ENCODE results near the gene F2RL3.

The F2RL3 gene

DNA sequence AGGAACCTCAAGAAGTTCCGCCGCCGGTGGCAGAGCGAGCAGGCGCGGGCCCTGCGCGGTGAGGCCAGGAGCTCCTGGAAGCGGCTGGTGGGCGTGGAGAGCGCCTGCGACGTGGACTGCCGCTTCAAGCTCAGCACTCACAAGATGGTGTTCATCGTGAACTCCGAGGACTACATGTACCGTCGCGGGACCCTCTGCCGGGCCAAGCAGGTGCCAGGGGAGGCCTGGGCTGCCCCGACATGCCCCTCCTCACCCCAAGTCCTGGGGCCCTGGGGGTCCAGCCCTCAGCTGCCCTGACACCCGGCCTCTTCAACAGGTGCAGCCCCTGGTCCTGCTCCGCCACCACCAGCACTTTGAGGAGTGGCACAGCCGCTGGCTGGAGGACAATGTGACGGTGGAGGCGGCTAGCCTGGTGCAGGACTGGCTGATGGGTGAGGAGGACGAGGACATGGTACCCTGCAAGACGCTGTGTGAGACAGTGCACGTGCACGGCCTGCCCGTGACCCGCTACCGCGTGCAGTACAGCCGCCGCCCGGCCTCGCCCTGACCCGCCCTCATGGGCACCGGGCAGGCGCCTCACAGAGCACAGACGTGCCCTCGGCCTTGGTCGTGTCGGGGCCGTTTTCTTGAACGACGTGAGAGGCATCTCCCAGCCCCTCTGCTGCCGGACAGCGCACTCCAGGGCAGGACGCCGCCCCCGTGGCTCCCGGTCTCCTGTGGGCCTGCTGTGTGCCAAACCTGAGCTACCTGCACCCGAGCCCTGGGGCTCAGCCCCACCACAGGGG, 10.4 kb upstream of the F2RL3 start:
- no peak overlapping the region for H3K4me3 ChIP-seq (ENCODE audit: control insufficient read depth, low read depth, low read length)
- DNase-seq (ENCODE audit: low read depth) = no peak
- TF ChIP-seq, protein P1, sequence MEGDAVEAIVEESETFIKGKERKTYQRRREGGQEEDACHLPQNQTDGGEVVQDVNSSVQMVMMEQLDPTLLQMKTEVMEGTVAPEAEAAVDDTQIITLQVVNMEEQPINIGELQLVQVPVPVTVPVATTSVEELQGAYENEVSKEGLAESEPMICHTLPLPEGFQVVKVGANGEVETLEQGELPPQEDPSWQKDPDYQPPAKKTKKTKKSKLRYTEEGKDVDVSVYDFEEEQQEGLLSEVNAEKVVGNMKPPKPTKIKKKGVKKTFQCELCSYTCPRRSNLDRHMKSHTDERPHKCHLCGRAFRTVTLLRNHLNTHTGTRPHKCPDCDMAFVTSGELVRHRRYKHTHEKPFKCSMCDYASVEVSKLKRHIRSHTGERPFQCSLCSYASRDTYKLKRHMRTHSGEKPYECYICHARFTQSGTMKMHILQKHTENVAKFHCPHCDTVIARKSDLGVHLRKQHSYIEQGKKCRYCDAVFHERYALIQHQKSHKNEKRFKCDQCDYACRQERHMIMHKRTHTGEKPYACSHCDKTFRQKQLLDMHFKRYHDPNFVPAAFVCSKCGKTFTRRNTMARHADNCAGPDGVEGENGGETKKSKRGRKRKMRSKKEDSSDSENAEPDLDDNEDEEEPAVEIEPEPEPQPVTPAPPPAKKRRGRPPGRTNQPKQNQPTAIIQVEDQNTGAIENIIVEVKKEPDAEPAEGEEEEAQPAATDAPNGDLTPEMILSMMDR (IDR thresholded peaks at IDR 0.05; ENCODE audit: control insufficient read depth, insufficient read depth, low read depth, low read length, missing control alignments) = no peak

DNA sequence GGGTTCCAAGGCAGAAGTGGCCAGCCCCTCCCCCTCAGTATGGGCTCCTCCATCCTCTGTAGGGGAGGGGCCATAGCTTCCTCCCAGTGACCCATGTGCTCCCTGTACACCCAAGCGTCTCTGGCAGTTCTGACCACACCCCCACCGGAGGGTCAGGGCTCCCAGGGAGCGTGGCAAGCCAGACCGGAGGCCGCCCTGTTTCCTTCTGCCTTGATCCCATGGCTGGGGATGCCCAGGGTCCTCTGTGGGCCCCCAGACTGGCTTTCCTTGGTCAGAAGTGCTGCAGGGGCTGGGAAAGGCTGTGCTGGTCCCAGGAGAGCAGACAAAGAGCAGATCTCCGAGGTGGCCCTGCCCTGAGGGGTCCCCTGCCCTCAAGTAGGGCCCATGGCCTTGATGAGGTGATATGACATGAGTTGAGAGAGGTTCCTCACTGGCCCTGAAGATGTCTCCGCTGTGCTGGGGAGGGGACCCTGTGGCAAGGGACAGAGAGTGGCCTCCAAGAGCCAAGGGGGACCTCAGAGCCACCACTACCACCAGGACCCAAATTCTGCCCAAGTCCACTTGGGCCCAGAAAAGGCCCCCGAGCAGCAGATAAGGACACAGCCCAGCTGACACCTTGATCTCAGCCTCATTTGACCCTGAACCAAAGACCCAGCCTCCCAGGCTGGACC, 7.8 kb upstream of the F2RL3 start:
- TF ChIP-seq, protein P1 (IDR thresholded peaks at IDR 0.05; ENCODE audit: control insufficient read depth, insufficient read depth, low read depth, low read length, missing control alignments) = no peak

DNA sequence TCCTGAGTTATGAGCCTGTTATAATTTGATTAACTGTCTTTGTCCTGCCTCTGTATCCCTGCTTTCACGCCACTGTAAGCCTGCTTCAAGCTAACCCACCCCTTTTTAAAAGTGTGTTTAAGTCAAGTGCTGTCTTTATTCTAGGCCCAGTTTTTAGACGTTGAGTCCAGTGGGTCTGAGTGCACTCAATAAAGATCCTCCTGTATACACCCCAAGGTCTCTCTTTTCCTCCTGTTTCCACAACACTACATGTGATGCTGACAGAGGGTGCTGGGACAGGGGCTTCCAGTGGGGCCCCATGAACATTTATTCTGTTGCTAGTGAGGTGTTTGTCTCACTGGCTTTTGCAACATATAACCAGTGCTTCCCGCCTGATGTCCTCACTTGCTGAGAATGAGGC, 6.7 kb upstream of the F2RL3 start:
- TF ChIP-seq, protein P1 (IDR thresholded peaks at IDR 0.05; ENCODE audit: control insufficient read depth, insufficient read depth, low read depth, low read length, missing control alignments) = no peak
- no peak overlapping the region for H3K4me3 ChIP-seq (ENCODE audit: control insufficient read depth, low read depth, low read length)
- DNase-seq (ENCODE audit: low read depth) = no peak

More for the DNA sequence above, 7.8 kb upstream of the F2RL3 start:
- no peak for DNase-seq (ENCODE audit: low read depth)
- H3K4me3 ChIP-seq (ENCODE audit: control insufficient read depth, low read depth, low read length) = no peak overlapping the region

DNA sequence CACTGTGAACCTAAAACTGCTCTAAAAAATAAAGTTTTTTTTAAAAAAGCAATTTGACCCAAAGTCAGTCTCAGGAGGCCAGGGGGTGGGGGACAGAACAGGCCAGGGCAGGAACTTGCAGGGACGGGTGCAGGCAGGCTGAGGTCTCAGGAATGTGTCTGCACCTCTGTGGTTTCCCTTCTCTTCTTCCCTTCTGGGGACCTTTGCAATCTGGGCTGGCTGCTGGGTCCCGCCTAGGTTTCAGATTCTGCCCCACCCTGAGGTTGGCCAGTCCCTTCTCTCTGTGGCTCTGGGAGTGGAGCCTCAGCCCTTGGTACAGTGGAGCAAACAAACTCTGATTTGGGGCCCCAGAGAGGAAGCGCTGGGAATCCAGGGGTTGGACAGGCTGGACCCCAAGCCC, 5.3 kb upstream of the F2RL3 start:
- TF ChIP-seq, protein P1 (IDR thresholded peaks at IDR 0.05; ENCODE audit: control insufficient read depth, insufficient read depth, low read depth, low read length, missing control alignments) = no peak

DNA sequence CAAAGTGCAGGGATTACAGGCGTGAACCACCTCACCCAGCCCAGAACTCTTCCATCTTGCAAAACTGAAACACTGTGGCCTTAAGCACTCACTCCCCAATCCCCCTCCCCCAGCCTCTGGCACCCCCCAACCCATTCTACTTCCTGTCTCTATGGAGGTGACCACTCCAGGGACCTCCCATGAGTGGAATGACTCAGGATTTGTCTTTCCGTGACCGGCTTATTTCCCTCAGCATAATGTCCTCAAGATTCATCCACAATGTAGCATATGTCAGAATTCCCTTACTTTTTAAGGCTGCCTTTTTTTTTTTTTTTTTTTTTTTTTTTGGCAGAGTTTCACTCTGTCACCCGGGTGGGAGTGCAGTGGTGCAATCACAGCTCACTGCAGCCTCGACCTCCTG, 3.6 kb upstream of the F2RL3 start:
- no peak for DNase-seq (ENCODE audit: low read depth)
- TF ChIP-seq, protein P1 (IDR thresholded peaks at IDR 0.05; ENCODE audit: control insufficient read depth, insufficient read depth, low read depth, low read length, missing control alignments) = no peak
- no peak overlapping the region for H3K4me3 ChIP-seq (ENCODE audit: control insufficient read depth, low read depth, low read length)

More for the DNA sequence above, 5.3 kb upstream of the F2RL3 start:
- DNase-seq (ENCODE audit: low read depth) = no peak
- no peak overlapping the region for H3K4me3 ChIP-seq (ENCODE audit: control insufficient read depth, low read depth, low read length)

DNA sequence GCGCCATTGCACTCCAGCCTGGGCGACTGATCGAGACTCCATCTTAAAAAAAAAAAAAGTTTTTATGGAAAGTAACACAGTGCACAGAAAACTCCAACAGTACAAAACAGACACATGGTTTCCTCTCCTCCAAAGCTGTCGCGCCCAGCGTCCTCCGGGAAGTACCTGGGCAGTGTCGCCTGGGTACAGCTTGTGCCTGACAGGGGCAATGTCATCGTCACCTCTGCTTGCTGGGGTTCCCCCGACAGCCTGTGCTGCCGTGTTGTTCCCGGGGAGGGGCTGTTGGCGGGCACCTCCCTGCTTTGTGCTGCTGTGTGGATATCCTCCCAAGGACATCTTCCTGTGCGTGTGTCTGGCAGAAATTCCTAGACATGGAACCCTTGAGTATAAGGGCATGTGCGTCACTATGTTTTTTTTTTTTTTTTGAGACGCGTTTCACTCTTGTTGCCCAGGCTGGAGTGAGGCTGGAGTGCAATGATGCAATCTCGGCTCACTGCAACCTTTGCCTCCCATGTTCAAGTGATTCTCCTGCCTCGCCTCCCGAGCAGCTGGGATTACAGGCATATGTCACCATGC, 2.4 kb upstream of the F2RL3 start:
- H3K4me3 ChIP-seq (ENCODE audit: control insufficient read depth, low read depth, low read length) = no peak overlapping the region
- DNase-seq (ENCODE audit: low read depth) = no peak
- TF ChIP-seq, protein P1 (IDR thresholded peaks at IDR 0.05; ENCODE audit: control insufficient read depth, insufficient read depth, low read depth, low read length, missing control alignments) = no peak

Data from AG09309 (cell line).